IPS DF 4.7 (cell line): Measurements from ENCODE around the gene TRIM41.
"Not testable (repeated sequence)": the region's sequence is repeated elsewhere in the genome, so short reads cannot be mapped to it uniquely, and the experiment has no call there.

Experiments
- DNase-seq: peaks from one replicate; pipeline ENCODE4 v3.0.0-alpha.2; 2013; ENCODE audit warnings: low spot score; ENCODE audit errors: extremely low read depth

The TRIM41 gene

GRCh38 chr5:181210148-181210547 is 12.9 kb upstream of the TRIM41 start:
- not testable (repeated sequence) for DNase-seq

GRCh38 chr5:181210698-181211097 is 12.4 kb upstream of the TRIM41 start:
- DNase-seq = not testable (repeated sequence)

- no peak for DNase-seq
These were observed 11.9 kb upstream of the TRIM41 start for GRCh38 chr5:181211208-181211607.

- DNase-seq = no peak
These were observed 11.0 kb upstream of the TRIM41 start for GRCh38 chr5:181212080-181212479.

- DNase-seq = no peak
These were observed 10.1 kb upstream of the TRIM41 start for GRCh38 chr5:181212934-181213333.

GRCh38 chr5:181214249-181214648 is 8.8 kb upstream of the TRIM41 start:
- not testable (repeated sequence) for DNase-seq

GRCh38 chr5:181215997-181216989 is 6.8 kb upstream of the TRIM41 start:
- DNase-seq = no peak

- DNase-seq = no peak
These were observed 5.8 kb upstream of the TRIM41 start for GRCh38 chr5:181217111-181217802.

GRCh38 chr5:181217803-181218062 is 5.3 kb upstream of the TRIM41 start:
- DNase-seq = no peak

GRCh38 chr5:181218795-181219124 is 4.3 kb upstream of the TRIM41 start:
- DNase-seq = no peak

GRCh38 chr5:181219262-181220177 is 3.6 kb upstream of the TRIM41 start:
- no peak for DNase-seq

- no peak for DNase-seq
These were observed 2.9 kb upstream of the TRIM41 start for GRCh38 chr5:181220178-181220515.

GRCh38 chr5:181221105-181221791 is 1.8 kb upstream of the TRIM41 start:
- DNase-seq = no peak

- no peak for DNase-seq
These were observed 1.1 kb upstream of the TRIM41 start for GRCh38 chr5:181221792-181222629.

GRCh38 chr5:181222630-181223057 is 437 bp upstream of the TRIM41 start:
- no peak for DNase-seq

- no peak for DNase-seq
These were observed 778 bp downstream of the TRIM41 start for GRCh38 chr5:181223729-181224389.

GRCh38 chr5:181224390-181225229 is 1.5 kb downstream of the TRIM41 start:
- no peak for DNase-seq

- DNase-seq = no peak
These were observed 6.9 kb downstream of the TRIM41 start for GRCh38 chr5:181229996-181230395.

- no peak for DNase-seq
These were observed 7.5 kb downstream of the TRIM41 start for GRCh38 chr5:181230551-181230950.
